Measurements from ENCODE around the gene FLNC.

Gene FLNC

DNA sequence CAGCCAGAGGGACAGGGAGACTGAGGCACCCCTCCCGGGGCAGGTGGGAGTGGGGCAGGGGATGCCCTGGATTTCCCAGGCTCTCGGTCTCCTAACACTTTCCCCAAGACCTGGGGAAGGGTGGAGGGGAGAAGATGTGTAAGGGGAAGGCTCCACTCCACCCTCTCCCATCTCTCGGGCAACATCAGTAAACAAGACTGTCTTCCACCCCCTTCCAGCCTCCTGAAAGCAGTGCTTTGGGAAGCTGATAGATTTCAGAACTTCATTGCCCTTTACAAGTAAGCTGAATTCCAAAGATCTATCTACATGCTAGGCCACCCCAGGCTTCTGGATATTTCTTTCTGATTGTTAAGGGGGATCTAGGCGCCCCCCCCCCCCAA is 3.7 kb downstream of the FLNC start:
- ChIA-PET POLR2A (no interaction called here), CTCF (interaction anchor here (3.2 kb wide), 1 partner anchor 8 kb away, joined by 15 read pairs; no protein-coding TSS in a partner anchor)
- TF ChIP-seq L3MBTL2 (conservative IDR thresholded peaks at IDR 0.05): no peak
- TF ChIP-seq HDGF (IDR thresholded peaks at IDR 0.05; ENCODE audit: borderline replicate concordance): no peak
- no peak for TF ChIP-seq SUZ12 (IDR thresholded peaks at IDR 0.05)
- TF ChIP-seq FOXA1 (IDR thresholded peaks at IDR 0.05): no peak
- TF ChIP-seq FOXK2 (IDR thresholded peaks at IDR 0.05): no peak
- no peak for TF ChIP-seq CTBP1 (IDR thresholded peaks at IDR 0.05; ENCODE audit: borderline replicate concordance)
- no peak for TF ChIP-seq LEF1 (IDR thresholded peaks at IDR 0.05; ENCODE audit: borderline replicate concordance)
- no peak for TF ChIP-seq ZNF384 (IDR thresholded peaks at IDR 0.05)
- TF ChIP-seq ELF4 (IDR thresholded peaks at IDR 0.05): no peak
- no peak for TF ChIP-seq FOXM1 (IDR thresholded peaks at IDR 0.05; ENCODE audit: borderline replicate concordance)
- no peak for TF ChIP-seq NFRKB (IDR thresholded peaks at IDR 0.05)
- DNase-seq (ENCODE audit: extremely low spot score): no peak

DNA sequence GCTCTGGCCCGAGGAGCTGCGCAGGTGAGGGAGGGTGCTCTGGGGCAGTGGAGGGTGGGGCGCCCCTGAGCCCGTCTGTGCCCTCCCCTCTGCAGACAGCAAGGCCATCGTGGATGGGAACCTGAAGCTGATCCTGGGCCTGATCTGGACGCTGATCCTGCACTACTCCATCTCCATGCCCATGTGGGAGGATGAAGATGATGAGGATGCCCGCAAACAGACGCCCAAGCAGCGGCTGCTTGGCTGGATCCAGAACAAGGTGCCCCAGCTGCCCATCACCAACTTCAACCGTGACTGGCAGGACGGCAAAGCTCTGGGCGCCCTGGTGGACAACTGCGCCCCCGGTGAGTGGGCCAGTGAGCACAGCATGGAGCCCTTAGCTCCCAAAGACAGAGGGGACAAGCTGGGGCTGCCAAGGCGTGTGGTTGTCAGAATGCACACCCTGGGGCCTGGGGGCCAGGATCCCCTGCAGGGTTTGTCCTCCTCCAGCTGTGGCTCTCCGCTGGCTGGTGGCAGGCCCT is 5.1 kb downstream of the FLNC start:
- DNase-seq (ENCODE audit: extremely low spot score): no peak
- ChIA-PET POLR2A (interaction anchor here (2.5 kb wide), 1 partner anchor 27 kb away, joined by 8 read pairs; the partner anchor contains the start of gene ATP6V1F), CTCF (no interaction called here)
- TF ChIP-seq L3MBTL2 (conservative IDR thresholded peaks at IDR 0.05) (no peak), SP1 (IDR thresholded peaks at IDR 0.05) (no peak), NFRKB (IDR thresholded peaks at IDR 0.05) (no peak), SUZ12 (IDR thresholded peaks at IDR 0.05) (no peak), FOXA1 (IDR thresholded peaks at IDR 0.05) (no peak), FOXK2 (IDR thresholded peaks at IDR 0.05) (no peak), TARDBP (IDR thresholded peaks at IDR 0.05) (no peak), FOXM1 (IDR thresholded peaks at IDR 0.05; ENCODE audit: borderline replicate concordance) (no peak), HDGF (IDR thresholded peaks at IDR 0.05; ENCODE audit: borderline replicate concordance) (no peak), ZNF384 (IDR thresholded peaks at IDR 0.05) (no peak), BHLHE40 (IDR thresholded peaks at IDR 0.05; ENCODE audit: borderline replicate concordance) (no peak), CTBP1 (IDR thresholded peaks at IDR 0.05; ENCODE audit: borderline replicate concordance) (no peak), ARNT (IDR thresholded peaks at IDR 0.05) (no peak), ELF4 (IDR thresholded peaks at IDR 0.05) (no peak)
- TF ChIP-seq, protein P1, sequence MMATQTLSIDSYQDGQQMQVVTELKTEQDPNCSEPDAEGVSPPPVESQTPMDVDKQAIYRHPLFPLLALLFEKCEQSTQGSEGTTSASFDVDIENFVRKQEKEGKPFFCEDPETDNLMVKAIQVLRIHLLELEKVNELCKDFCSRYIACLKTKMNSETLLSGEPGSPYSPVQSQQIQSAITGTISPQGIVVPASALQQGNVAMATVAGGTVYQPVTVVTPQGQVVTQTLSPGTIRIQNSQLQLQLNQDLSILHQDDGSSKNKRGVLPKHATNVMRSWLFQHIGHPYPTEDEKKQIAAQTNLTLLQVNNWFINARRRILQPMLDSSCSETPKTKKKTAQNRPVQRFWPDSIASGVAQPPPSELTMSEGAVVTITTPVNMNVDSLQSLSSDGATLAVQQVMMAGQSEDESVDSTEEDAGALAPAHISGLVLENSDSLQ (IDR thresholded peaks at IDR 0.05): no peak

DNA sequence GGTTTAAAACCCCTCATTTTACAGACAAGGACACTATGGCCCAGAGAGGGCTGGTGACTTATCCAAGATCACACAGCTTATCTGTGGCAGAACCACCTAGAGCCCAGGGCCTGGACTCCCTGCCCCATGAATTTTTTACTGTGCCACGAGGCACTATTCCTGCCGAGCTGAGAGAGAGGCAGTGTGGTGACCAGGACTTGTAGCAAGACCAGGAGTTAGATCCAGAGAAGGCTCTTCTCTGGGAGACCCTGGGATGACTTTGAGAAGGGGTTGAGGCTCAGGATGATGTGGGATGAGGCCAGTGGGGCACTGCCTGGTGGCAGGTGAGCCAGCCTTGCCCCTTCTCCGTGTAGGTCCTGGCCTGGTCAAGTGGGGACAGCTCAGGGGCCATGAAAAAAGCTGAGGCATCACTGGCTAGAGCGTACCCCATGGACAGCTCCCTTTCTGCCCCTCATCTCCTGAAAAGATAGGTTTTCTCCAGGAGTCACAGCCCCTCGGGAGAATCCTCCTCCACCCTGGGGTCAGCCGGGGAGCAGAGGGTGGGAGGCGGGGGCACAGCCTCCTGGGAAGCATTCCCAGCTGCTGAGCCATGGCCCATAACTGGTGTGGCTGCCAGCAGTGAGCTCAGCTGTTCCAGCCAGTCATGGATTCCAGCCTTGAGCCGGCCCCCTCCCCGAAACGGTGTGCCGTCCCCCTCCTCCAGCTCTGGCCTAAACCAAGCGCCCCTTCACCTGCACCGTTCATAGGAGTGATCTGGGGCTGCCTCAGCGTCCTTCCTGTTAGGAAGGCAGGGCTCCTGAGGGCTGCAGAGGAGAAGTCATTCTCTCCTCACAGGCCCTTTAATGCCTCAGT is 5.8 kb downstream of the FLNC start:
- CTCF ChIA-PET: no interaction called here
- TF ChIP-seq TARDBP (IDR thresholded peaks at IDR 0.05): no peak
- TF ChIP-seq, protein P1 (IDR thresholded peaks at IDR 0.05): no peak
- no peak for TF ChIP-seq FOXM1 (IDR thresholded peaks at IDR 0.05; ENCODE audit: borderline replicate concordance)
- no peak for TF ChIP-seq ELF4 (IDR thresholded peaks at IDR 0.05)
- TF ChIP-seq NFRKB (IDR thresholded peaks at IDR 0.05): no peak
- TF ChIP-seq SUZ12 (IDR thresholded peaks at IDR 0.05): no peak
- no peak for TF ChIP-seq SP1 (IDR thresholded peaks at IDR 0.05)
- TF ChIP-seq LEF1 (IDR thresholded peaks at IDR 0.05; ENCODE audit: borderline replicate concordance): no peak
- TF ChIP-seq FOXA1 (IDR thresholded peaks at IDR 0.05): no peak

DNA sequence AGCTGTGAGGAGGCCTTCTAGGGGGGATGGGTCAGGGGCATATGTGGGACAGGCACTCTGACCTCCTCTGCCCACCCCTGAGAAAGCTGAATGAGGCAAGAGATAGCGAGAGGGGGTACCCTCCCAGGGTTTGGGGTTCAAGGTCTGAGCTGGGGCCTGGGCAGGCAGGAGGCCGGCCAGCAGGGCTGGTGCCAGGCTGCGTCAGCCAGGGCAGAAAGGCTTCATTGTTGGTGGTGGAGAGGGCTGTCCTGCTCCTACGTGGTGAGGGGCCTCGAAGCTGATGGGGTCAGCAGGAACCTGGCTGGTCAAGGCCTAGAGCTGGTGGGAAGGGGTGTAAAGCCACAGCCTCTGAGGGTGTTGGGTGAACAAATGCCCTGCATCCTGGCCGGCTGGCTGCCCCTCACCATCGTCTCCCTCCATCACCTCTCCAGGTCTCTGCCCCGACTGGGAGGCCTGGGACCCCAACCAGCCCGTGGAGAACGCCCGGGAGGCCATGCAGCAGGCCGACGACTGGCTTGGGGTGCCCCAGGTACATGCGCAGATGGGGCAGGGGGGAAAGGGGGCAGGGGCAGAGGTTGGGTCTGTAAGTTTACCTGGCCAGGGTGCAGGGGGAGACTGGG is 6.6 kb downstream of the FLNC start:
- CTCF ChIA-PET: no interaction called here
- POLR2A ChIA-PET: interaction anchor here (2.5 kb wide), 1 partner anchor 26 kb away, joined by 8 read pairs; the partner anchor contains the start of gene ATP6V1F
- TF ChIP-seq ZNF384 (IDR thresholded peaks at IDR 0.05) (no peak), TARDBP (IDR thresholded peaks at IDR 0.05) (no peak), FOXM1 (IDR thresholded peaks at IDR 0.05; ENCODE audit: borderline replicate concordance) (no peak), ARNT (IDR thresholded peaks at IDR 0.05) (no peak), NFRKB (IDR thresholded peaks at IDR 0.05) (no peak), FOXK2 (IDR thresholded peaks at IDR 0.05) (no peak), ELF4 (IDR thresholded peaks at IDR 0.05) (no peak), FOXA1 (IDR thresholded peaks at IDR 0.05) (no peak), BHLHE40 (IDR thresholded peaks at IDR 0.05; ENCODE audit: borderline replicate concordance) (no peak), HDGF (IDR thresholded peaks at IDR 0.05; ENCODE audit: borderline replicate concordance) (no peak), LEF1 (IDR thresholded peaks at IDR 0.05; ENCODE audit: borderline replicate concordance) (no peak), SUZ12 (IDR thresholded peaks at IDR 0.05) (no peak), SP1 (IDR thresholded peaks at IDR 0.05) (no peak), CTBP1 (IDR thresholded peaks at IDR 0.05; ENCODE audit: borderline replicate concordance) (no peak), L3MBTL2 (conservative IDR thresholded peaks at IDR 0.05) (no peak)
- TF ChIP-seq, protein P1 (IDR thresholded peaks at IDR 0.05): no peak

More for the DNA sequence above, 5.8 kb downstream of the FLNC start:
- no peak for DNase-seq (ENCODE audit: extremely low spot score)
- POLR2A ChIA-PET: interaction anchor here (2.5 kb wide), 1 partner anchor 27 kb away, joined by 8 read pairs; the partner anchor contains the start of gene ATP6V1F

DNA sequence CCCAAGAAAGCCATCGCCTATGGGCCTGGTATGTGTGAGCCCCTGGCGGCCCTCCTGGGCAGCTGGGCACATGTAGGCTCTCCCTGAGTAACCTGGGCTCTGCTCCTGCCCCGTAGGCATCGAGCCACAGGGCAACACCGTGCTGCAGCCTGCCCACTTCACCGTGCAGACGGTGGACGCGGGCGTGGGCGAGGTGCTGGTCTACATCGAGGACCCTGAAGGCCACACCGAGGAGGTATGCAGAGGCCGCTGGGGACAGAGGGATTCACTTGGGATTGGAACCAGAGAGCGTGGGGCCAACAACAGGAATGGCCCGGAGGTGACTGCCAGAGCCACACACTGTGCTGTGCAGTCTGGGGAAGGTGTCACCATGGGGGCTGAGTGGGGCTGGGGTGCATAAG is 7.3 kb downstream of the FLNC start:
- CTCF ChIA-PET: no interaction called here
- POLR2A ChIA-PET: no interaction called here
- TF ChIP-seq HDGF (IDR thresholded peaks at IDR 0.05; ENCODE audit: borderline replicate concordance) (no peak), CTBP1 (IDR thresholded peaks at IDR 0.05; ENCODE audit: borderline replicate concordance) (no peak), ZNF384 (IDR thresholded peaks at IDR 0.05) (no peak), FOXA1 (IDR thresholded peaks at IDR 0.05) (no peak), FOXK2 (IDR thresholded peaks at IDR 0.05) (no peak), FOXM1 (IDR thresholded peaks at IDR 0.05; ENCODE audit: borderline replicate concordance) (no peak), ELF4 (IDR thresholded peaks at IDR 0.05) (no peak), ARNT (IDR thresholded peaks at IDR 0.05) (no peak), TARDBP (IDR thresholded peaks at IDR 0.05) (no peak), LEF1 (IDR thresholded peaks at IDR 0.05; ENCODE audit: borderline replicate concordance) (no peak), BHLHE40 (IDR thresholded peaks at IDR 0.05; ENCODE audit: borderline replicate concordance) (no peak), NFRKB (IDR thresholded peaks at IDR 0.05) (no peak), L3MBTL2 (conservative IDR thresholded peaks at IDR 0.05) (no peak)
- TF ChIP-seq, protein P1 (IDR thresholded peaks at IDR 0.05): no peak
- no peak for DNase-seq (ENCODE audit: extremely low spot score)

More for the DNA sequence above, 6.6 kb downstream of the FLNC start:
- DNase-seq (ENCODE audit: extremely low spot score): no peak
